Ishikawa (cell line): ENCODE data around the gene BMX.

Source experiments
- CEBPB ChIP-seq: IDR thresholded peaks from 2 replicates; pipeline ENCODE4 v1.6.1; 2012
- CREB1 ChIP-seq: IDR thresholded peaks from 2 replicates; pipeline ENCODE4 v1.6.1; 2012; ENCODE audit warnings: low read depth
- EGR1 ChIP-seq: IDR thresholded peaks from 2 replicates; pipeline ENCODE4 v1.6.1; 2012
- EP300 ChIP-seq: IDR thresholded peaks from 2 replicates; pipeline ENCODE4 v1.6.1; 2012; ENCODE audit warnings: borderline replicate concordance
- FOXM1 ChIP-seq: IDR thresholded peaks from 2 replicates; pipeline ENCODE4 v1.6.1; 2012; ENCODE audit warnings: low read depth, borderline replicate concordance
- MAX ChIP-seq: IDR thresholded peaks from 2 replicates; pipeline ENCODE4 v1.6.1; 2012
- NFIC ChIP-seq: IDR thresholded peaks from 2 replicates; pipeline ENCODE4 v1.6.1; 2012
- RAD21 ChIP-seq: IDR thresholded peaks from 2 replicates; pipeline ENCODE4 v1.6.1; 2012; ENCODE audit warnings: low read depth
- TAF1 ChIP-seq: IDR thresholded peaks from 2 replicates; pipeline ENCODE4 v1.6.1; 2012; ENCODE audit warnings: low read depth, mild to moderate bottlenecking
- TCF12 ChIP-seq: IDR thresholded peaks from 2 replicates; pipeline ENCODE4 v1.6.1; 2012; ENCODE audit warnings: low read depth
- TEAD4 ChIP-seq: IDR thresholded peaks from 2 replicates; pipeline ENCODE4 v1.6.1; 2012
- YY1 ChIP-seq: IDR thresholded peaks from 2 replicates; pipeline ENCODE4 v1.6.1; 2012; ENCODE audit warnings: low read depth
- ZBTB7A ChIP-seq: IDR thresholded peaks from 2 replicates; pipeline ENCODE4 v1.6.1; 2012; ENCODE audit warnings: low read depth
- TF ChIP-seq, protein P1 (sequence below): IDR thresholded peaks from 2 replicates; pipeline ENCODE4 v1.6.1; 2012; ENCODE audit warnings: low read depth, mild to moderate bottlenecking
- TF ChIP-seq, protein P2 (sequence below): IDR thresholded peaks from 2 replicates; pipeline ENCODE4 v1.6.1; 2012

BMX gene

DNA sequence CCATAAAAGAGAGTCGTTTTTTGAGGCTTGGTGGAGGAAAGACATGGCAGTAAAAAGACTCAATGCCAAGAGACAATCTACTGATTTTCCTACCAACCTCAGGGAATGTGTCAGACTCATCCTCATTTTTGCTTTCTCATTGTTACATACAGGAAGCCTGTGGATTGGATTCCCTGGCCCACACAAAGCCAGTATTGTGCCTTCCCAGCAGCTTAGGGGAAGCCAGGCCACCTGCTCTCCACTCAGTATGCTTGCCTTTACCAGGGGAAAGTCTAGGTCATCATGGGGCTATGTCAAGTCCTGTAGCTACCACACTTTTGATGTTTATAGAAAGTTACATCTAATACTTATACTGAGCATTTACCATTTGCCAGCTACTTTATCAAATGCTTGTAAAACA lies 11.0 kb downstream of the BMX start:
- TF ChIP-seq NFIC (no peak), RAD21 (no peak), CREB1 (no peak), TEAD4 (no peak), ZBTB7A (no peak), YY1 (no peak), FOXM1 (no peak), MAX (no peak), CEBPB (no peak), TCF12 (no peak), EP300 (no peak), TAF1 (no peak), EGR1 (no peak)
- TF ChIP-seq, protein P1, sequence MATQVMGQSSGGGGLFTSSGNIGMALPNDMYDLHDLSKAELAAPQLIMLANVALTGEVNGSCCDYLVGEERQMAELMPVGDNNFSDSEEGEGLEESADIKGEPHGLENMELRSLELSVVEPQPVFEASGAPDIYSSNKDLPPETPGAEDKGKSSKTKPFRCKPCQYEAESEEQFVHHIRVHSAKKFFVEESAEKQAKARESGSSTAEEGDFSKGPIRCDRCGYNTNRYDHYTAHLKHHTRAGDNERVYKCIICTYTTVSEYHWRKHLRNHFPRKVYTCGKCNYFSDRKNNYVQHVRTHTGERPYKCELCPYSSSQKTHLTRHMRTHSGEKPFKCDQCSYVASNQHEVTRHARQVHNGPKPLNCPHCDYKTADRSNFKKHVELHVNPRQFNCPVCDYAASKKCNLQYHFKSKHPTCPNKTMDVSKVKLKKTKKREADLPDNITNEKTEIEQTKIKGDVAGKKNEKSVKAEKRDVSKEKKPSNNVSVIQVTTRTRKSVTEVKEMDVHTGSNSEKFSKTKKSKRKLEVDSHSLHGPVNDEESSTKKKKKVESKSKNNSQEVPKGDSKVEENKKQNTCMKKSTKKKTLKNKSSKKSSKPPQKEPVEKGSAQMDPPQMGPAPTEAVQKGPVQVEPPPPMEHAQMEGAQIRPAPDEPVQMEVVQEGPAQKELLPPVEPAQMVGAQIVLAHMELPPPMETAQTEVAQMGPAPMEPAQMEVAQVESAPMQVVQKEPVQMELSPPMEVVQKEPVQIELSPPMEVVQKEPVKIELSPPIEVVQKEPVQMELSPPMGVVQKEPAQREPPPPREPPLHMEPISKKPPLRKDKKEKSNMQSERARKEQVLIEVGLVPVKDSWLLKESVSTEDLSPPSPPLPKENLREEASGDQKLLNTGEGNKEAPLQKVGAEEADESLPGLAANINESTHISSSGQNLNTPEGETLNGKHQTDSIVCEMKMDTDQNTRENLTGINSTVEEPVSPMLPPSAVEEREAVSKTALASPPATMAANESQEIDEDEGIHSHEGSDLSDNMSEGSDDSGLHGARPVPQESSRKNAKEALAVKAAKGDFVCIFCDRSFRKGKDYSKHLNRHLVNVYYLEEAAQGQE, result no peak
- TF ChIP-seq, protein P2, sequence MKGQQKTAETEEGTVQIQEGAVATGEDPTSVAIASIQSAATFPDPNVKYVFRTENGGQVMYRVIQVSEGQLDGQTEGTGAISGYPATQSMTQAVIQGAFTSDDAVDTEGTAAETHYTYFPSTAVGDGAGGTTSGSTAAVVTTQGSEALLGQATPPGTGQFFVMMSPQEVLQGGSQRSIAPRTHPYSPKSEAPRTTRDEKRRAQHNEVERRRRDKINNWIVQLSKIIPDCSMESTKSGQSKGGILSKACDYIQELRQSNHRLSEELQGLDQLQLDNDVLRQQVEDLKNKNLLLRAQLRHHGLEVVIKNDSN, result no peak

- TF ChIP-seq TEAD4 (no peak), CREB1 (no peak), FOXM1 (no peak), TAF1 (no peak), NFIC (no peak), YY1 (no peak), TCF12 (no peak), ZBTB7A (no peak), EP300 (no peak), RAD21 (no peak)
- TF ChIP-seq, protein P2, result no peak
- TF ChIP-seq, protein P1, result no peak
Measured at GRCh38 chrX:15512401-15512965, 11.9 kb downstream of the BMX start.

GRCh38 chrX:15514279-15514678 lies 13.7 kb downstream of the BMX start:
- no peak for TF ChIP-seq RAD21

DNA sequence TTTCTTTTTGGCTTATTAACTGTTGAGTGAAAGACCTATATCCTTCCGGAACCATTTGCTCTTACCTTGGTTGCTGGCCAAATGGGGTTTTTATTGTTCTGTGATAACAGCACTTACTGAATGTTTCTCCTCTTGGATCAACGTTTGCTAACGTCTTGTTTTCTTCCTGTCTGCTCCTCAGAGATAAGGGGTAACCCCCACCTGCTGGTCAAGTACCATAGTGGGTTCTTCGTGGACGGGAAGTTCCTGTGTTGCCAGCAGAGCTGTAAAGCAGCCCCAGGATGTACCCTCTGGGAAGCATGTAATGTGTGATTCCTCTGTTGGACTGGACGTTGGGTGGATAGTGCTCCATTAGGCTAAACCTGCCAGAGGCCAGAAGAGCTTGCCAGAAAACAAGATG lies 15.3 kb downstream of the BMX start:
- no peak for TF ChIP-seq EP300
- TF ChIP-seq RAD21, result no peak
- TF ChIP-seq, protein P2, result no peak
- TF ChIP-seq FOXM1, result no peak
- no peak for TF ChIP-seq ZBTB7A
- TF ChIP-seq CEBPB, result no peak
- no peak for TF ChIP-seq EGR1
- no peak for TF ChIP-seq CREB1
- TF ChIP-seq, protein P1, result no peak
- no peak for TF ChIP-seq NFIC
- no peak for TF ChIP-seq YY1

DNA sequence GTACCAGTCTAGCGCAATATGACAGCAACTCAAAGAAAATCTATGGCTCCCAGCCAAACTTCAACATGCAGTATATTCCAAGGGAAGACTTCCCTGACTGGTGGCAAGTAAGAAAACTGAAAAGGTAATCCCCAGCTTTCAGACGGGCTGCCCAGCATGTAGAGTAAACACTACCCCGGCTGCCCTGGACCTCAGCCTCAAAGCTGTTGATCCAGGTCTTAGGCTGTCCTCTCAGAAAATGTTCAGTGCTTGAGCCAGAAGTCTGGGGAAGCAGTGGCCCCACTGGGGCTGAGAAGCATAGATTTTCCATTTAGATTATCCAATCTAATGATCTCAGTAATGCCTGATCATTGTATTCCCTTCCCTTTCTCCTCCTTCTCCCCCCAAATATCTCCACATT lies 21.9 kb downstream of the BMX start:
- TF ChIP-seq YY1, result no peak
- TF ChIP-seq, protein P1, result no peak
- TF ChIP-seq, protein P2, result no peak
- no peak for TF ChIP-seq RAD21
- no peak for TF ChIP-seq EGR1
- TF ChIP-seq TEAD4, result no peak
- TF ChIP-seq EP300, result no peak
- TF ChIP-seq NFIC, result no peak
- TF ChIP-seq FOXM1, result no peak
- TF ChIP-seq CREB1, result no peak
- TF ChIP-seq TAF1, result no peak
- no peak for TF ChIP-seq MAX
- no peak for TF ChIP-seq CEBPB
